ENCODE results near the gene HS3ST5. TPM values are rescaled to one million over a fixed set of nuclear protein-coding genes. Genes with fewer than 3 reads are reported as not detected.

The HS3ST5 gene
- total RNA-seq, 1 donor from 2014 or later, result 0.05 TPM

GRCh38 chr6:114061741-114062140 is 281.1 kb downstream of the HS3ST5 start:
- DNase-seq (ENCODE audit: low spot score), result no peak
- Mint-ChIP-seq H3K4me1 (ENCODE audit: low read depth) (peaks cover 5% of the 10 kb centered on the region), H3K36me3 (ENCODE audit: low read depth) (no peaks in the 10 kb centered on the region), H3K27me3 (ENCODE audit: low read depth) (no peaks in the 10 kb centered on the region), H3K27ac (ENCODE audit: unreplicated experiment) (no peak overlapping the region), H3K9me3 (ENCODE audit: low read depth) (no peaks in the 10 kb centered on the region), H3K4me3 (ENCODE audit: unreplicated experiment) (no peak overlapping the region)
- no peak for TF ChIP-seq CTCF (IDR thresholded peaks at IDR 0.05)

GRCh38 chr6:114061116-114061515 is 281.7 kb downstream of the HS3ST5 start:
- Mint-ChIP-seq H3K27me3 (ENCODE audit: low read depth) (no peaks in the 10 kb centered on the region), H3K9me3 (ENCODE audit: low read depth) (no peaks in the 10 kb centered on the region), H3K27ac (ENCODE audit: unreplicated experiment) (no peak overlapping the region), H3K36me3 (ENCODE audit: low read depth) (no peaks in the 10 kb centered on the region), H3K4me3 (ENCODE audit: unreplicated experiment) (no peak overlapping the region), H3K4me1 (ENCODE audit: low read depth) (peaks cover 3% of the 10 kb centered on the region)
- DNase-seq (ENCODE audit: low spot score), result no peak
- no peak for TF ChIP-seq CTCF (IDR thresholded peaks at IDR 0.05)

GRCh38 chr6:114058435-114058834 is 284.4 kb downstream of the HS3ST5 start:
- H3K27ac Mint-ChIP-seq (ENCODE audit: unreplicated experiment), result no peak overlapping the region
- H3K36me3 Mint-ChIP-seq (ENCODE audit: low read depth), result no peaks in the 10 kb centered on the region
- TF ChIP-seq CTCF (IDR thresholded peaks at IDR 0.05), result no peak
- DNase-seq (ENCODE audit: low spot score), result no peak
- peaks cover 9% of the 10 kb centered on the region for H3K4me1 Mint-ChIP-seq (ENCODE audit: low read depth)
- H3K27me3 Mint-ChIP-seq (ENCODE audit: low read depth), result no peaks in the 10 kb centered on the region
- H3K9me3 Mint-ChIP-seq (ENCODE audit: low read depth), result no peaks in the 10 kb centered on the region
- H3K4me3 Mint-ChIP-seq (ENCODE audit: unreplicated experiment), result no peak overlapping the region

- Mint-ChIP-seq H3K9me3 (ENCODE audit: low read depth) (no peaks in the 10 kb centered on the region), H3K27ac (ENCODE audit: unreplicated experiment) (no peak overlapping the region), H3K4me3 (ENCODE audit: unreplicated experiment) (no peak overlapping the region), H3K4me1 (ENCODE audit: low read depth) (peaks cover 10% of the 10 kb centered on the region), H3K27me3 (ENCODE audit: low read depth) (no peaks in the 10 kb centered on the region), H3K36me3 (ENCODE audit: low read depth) (no peaks in the 10 kb centered on the region)
- DNase-seq (ENCODE audit: low spot score), result no peak
- TF ChIP-seq CTCF (IDR thresholded peaks at IDR 0.05), result no peak
Observed at GRCh38 chr6:114055763-114056162, 287.1 kb downstream of the HS3ST5 start.

GRCh38 chr6:114055349-114055748 is 287.5 kb downstream of the HS3ST5 start:
- TF ChIP-seq CTCF (IDR thresholded peaks at IDR 0.05), result no peak
- no peaks in the 10 kb centered on the region for H3K27me3 Mint-ChIP-seq (ENCODE audit: low read depth)
- H3K4me1 Mint-ChIP-seq (ENCODE audit: low read depth), result peaks cover 10% of the 10 kb centered on the region
- no peak overlapping the region for H3K27ac Mint-ChIP-seq (ENCODE audit: unreplicated experiment)
- no peaks in the 10 kb centered on the region for H3K9me3 Mint-ChIP-seq (ENCODE audit: low read depth)
- no peaks in the 10 kb centered on the region for H3K36me3 Mint-ChIP-seq (ENCODE audit: low read depth)
- DNase-seq (ENCODE audit: low spot score), result no peak
- no peak overlapping the region for H3K4me3 Mint-ChIP-seq (ENCODE audit: unreplicated experiment)
